ENCODE results near the gene GPC5. TPM values are rescaled to one million over a fixed set of nuclear protein-coding genes. Genes with fewer than 3 reads are reported as not detected.
"Not testable (repeated sequence)": the region's sequence is repeated elsewhere in the genome, so short reads cannot be mapped to it uniquely, and the experiment has no call there.

Gene GPC5
- total and polyA plus RNA-seq, 3 donors from 2014 or later, result 11.5 to 81.8 (median 52.1) TPM

- intact Hi-C loops (cut with DNase I; ENCODE audit: low total_unique reads), result no loop called here
- WGBS, 2 donors, result 73 to 81% methylated on average over 1 of the region's 1 CpG
These were observed 393.6 kb downstream of the GPC5 start for GRCh38 chr13:91792054-91792453.

GRCh38 chr13:91797567-91797966 is 399.1 kb downstream of the GPC5 start:
- Histone ChIP-seq H3K27ac (no peak overlapping the region), H3K4me1 (no peaks in the 10 kb centered on the region), H3K4me3 (no peak overlapping the region), H3K36me3 (ENCODE audit: low read depth, missing control alignments) (no peaks in the 10 kb centered on the region), H3K27me3 (no peaks in the 10 kb centered on the region), H3K9me3 (no peaks in the 10 kb centered on the region)
- intact Hi-C loops (cut with DNase I; ENCODE audit: low total_unique reads), result no loop called here
- no peak for DNase-seq
- TF ChIP-seq POLR2A (IDR thresholded peaks at IDR 0.05) (no peak), CTCF (IDR thresholded peaks at IDR 0.05) (no peak)
- WGBS, 2 donors, result 68 to 76% methylated on average over 11 of the region's 11 CpGs

More at GRCh38 chr13:91792054-91792453, 393.6 kb downstream of the GPC5 start:
- no peaks in the 10 kb centered on the region for H3K36me3 ChIP-seq (ENCODE audit: low read depth, missing control alignments)
- no peak overlapping the region for H3K27ac ChIP-seq
- H3K4me3 ChIP-seq, result no peak overlapping the region
- H3K4me1 ChIP-seq, result no peaks in the 10 kb centered on the region
- no peak for DNase-seq
- H3K9me3 ChIP-seq, result no peaks in the 10 kb centered on the region
- no peaks in the 10 kb centered on the region for H3K27me3 ChIP-seq
- TF ChIP-seq CTCF (IDR thresholded peaks at IDR 0.05) (no peak), POLR2A (IDR thresholded peaks at IDR 0.05) (no peak)

- H3K27ac ChIP-seq; H3K4me3 ChIP-seq; H3K4me1 ChIP-seq; H3K27me3 ChIP-seq; DNase-seq; intact Hi-C loops (cut with DNase I; ENCODE audit: low total_unique reads); H3K36me3 ChIP-seq (ENCODE audit: low read depth, missing control alignments); H3K9me3 ChIP-seq: not testable (repeated sequence)
- WGBS, 2 donors, result 76 to 81% methylated on average over 3 of the region's 3 CpGs
These were observed 399.9 kb downstream of the GPC5 start for GRCh38 chr13:91798338-91798737.

GRCh38 chr13:91801772-91802171 is 403.4 kb downstream of the GPC5 start:
- H3K4me3 ChIP-seq; H3K9me3 ChIP-seq; H3K27ac ChIP-seq; H3K4me1 ChIP-seq; H3K36me3 ChIP-seq (ENCODE audit: low read depth, missing control alignments); intact Hi-C loops (cut with DNase I; ENCODE audit: low total_unique reads); H3K27me3 ChIP-seq; DNase-seq: not testable (repeated sequence)
- 83 to 95% methylated on average over 3 of the region's 3 CpGs for WGBS, 2 donors

- no peak for TF ChIP-seq POLR2A (IDR thresholded peaks at IDR 0.05)
- no peak for TF ChIP-seq CTCF (IDR thresholded peaks at IDR 0.05)
- no peak overlapping the region for H3K27ac ChIP-seq
- intact Hi-C loops (cut with DNase I; ENCODE audit: low total_unique reads), result no loop called here
- H3K9me3 ChIP-seq, result no peaks in the 10 kb centered on the region
- H3K4me1 ChIP-seq, result no peaks in the 10 kb centered on the region
- H3K27me3 ChIP-seq, result no peaks in the 10 kb centered on the region
- H3K4me3 ChIP-seq, result no peak overlapping the region
- H3K36me3 ChIP-seq (ENCODE audit: low read depth, missing control alignments), result no peaks in the 10 kb centered on the region
- no peak for DNase-seq
These were observed 404.5 kb downstream of the GPC5 start for GRCh38 chr13:91802957-91803356.

- Histone ChIP-seq H3K9me3 (no peaks in the 10 kb centered on the region), H3K4me3 (no peak overlapping the region), H3K27me3 (no peaks in the 10 kb centered on the region), H3K4me1 (no peaks in the 10 kb centered on the region), H3K27ac (no peak overlapping the region), H3K36me3 (ENCODE audit: low read depth, missing control alignments) (no peaks in the 10 kb centered on the region)
- DNase-seq, result no peak
- TF ChIP-seq POLR2A (IDR thresholded peaks at IDR 0.05) (no peak), CTCF (IDR thresholded peaks at IDR 0.05) (no peak)
- intact Hi-C loops (cut with DNase I; ENCODE audit: low total_unique reads), result no loop called here
- WGBS, 2 donors, result 89 to 90% methylated on average over 1 of the region's 1 CpG
These were observed 406.3 kb downstream of the GPC5 start for GRCh38 chr13:91804724-91805123.

All from testis (tissue), 3 donors.